ENCODE data around the gene PRSS48. TPM values are rescaled to one million over a fixed set of nuclear protein-coding genes. Genes with fewer than 3 reads are reported as not detected.

PRSS48 gene
- total and polyA plus RNA-seq, 10 of the 15 experiments (the other 5 are each of a cell fraction or from before 2014, with no cell fraction given): not detected

GRCh38 chr4:151325111-151325948, 48.4 kb downstream of the PRSS48 start, which contains the start of gene SH3D19 (continued):
- TF ChIP-seq, protein P1, sequence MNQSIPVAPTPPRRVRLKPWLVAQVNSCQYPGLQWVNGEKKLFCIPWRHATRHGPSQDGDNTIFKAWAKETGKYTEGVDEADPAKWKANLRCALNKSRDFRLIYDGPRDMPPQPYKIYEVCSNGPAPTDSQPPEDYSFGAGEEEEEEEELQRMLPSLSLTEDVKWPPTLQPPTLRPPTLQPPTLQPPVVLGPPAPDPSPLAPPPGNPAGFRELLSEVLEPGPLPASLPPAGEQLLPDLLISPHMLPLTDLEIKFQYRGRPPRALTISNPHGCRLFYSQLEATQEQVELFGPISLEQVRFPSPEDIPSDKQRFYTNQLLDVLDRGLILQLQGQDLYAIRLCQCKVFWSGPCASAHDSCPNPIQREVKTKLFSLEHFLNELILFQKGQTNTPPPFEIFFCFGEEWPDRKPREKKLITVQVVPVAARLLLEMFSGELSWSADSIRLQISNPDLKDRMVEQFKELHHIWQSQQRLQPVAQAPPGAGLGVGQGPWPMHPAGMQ (IDR thresholded peaks at IDR 0.05; ENCODE audit: borderline replicate concordance): no peak
- TF ChIP-seq WRNIP1 (IDR thresholded peaks at IDR 0.05; ENCODE audit: borderline replicate concordance, low read depth, low read length) (no peak), TBL1XR1 (IDR thresholded peaks at IDR 0.05; ENCODE audit: low read depth, low read length) (no peak), EZH2 (IDR thresholded peaks at IDR 0.05; ENCODE audit: borderline replicate concordance, control insufficient read depth, low read depth, low read length) (no peak), ZZZ3 (IDR thresholded peaks at IDR 0.05; ENCODE audit: control insufficient read depth, insufficient read length, low read depth) (no peak), YBX1 (IDR thresholded peaks at IDR 0.05) (no peak), PAX8 (IDR thresholded peaks at IDR 0.05) (no peak)
- TF ChIP-seq, protein P2, sequence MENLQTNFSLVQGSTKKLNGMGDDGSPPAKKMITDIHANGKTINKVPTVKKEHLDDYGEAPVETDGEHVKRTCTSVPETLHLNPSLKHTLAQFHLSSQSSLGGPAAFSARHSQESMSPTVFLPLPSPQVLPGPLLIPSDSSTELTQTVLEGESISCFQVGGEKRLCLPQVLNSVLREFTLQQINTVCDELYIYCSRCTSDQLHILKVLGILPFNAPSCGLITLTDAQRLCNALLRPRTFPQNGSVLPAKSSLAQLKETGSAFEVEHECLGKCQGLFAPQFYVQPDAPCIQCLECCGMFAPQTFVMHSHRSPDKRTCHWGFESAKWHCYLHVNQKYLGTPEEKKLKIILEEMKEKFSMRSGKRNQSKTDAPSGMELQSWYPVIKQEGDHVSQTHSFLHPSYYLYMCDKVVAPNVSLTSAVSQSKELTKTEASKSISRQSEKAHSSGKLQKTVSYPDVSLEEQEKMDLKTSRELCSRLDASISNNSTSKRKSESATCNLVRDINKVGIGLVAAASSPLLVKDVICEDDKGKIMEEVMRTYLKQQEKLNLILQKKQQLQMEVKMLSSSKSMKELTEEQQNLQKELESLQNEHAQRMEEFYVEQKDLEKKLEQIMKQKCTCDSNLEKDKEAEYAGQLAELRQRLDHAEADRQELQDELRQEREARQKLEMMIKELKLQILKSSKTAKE (IDR thresholded peaks at IDR 0.05; ENCODE audit: low read depth, poor library complexity, severe bottlenecking): no peak

DNA sequence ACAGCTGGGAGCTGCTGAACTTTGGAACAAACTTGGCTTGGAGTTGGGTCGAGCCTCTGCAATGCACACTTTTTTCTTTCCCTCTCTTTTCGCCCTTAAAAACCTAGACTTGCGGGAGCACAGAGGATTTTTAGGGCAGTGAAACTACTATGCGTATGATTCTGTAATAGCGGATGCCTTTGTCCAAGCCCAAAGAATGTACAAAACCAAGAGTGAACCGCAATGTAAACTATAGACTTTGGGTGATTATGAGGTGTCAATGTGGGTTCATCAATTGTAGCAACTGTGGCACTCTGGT, 48.9 kb downstream of the PRSS48 start:
- Histone ChIP-seq H3K27ac (ENCODE audit: control insufficient read depth, insufficient read depth) (no peak overlapping the region), H4K20me1 (ENCODE audit: control insufficient read depth, insufficient read depth) (no peaks in the 10 kb centered on the region), H3K36me3 (ENCODE audit: control insufficient read depth in 2 of 2, insufficient read depth in 2 of 2, low read length in 1 of 2) (no peaks in the 10 kb centered on the region), H3K4me2 (ENCODE audit: control insufficient read depth, insufficient read depth) (no peak overlapping the region), H3K27me3 (replicated peaks in 1 of 2; ENCODE audit: control insufficient read depth in 2 of 2, insufficient read depth in 2 of 2, low read length in 1 of 2) (peaks cover 10 to 13% of the 10 kb centered on the region in 2 experiments), H2AFZ (ENCODE audit: control insufficient read depth, low read depth, low read length) (no peak overlapping the region), H3K9ac (ENCODE audit: control insufficient read depth, insufficient read depth, low read length) (no peak overlapping the region), H3K4me1 (ENCODE audit: control insufficient read depth, insufficient read depth, low read length) (no peaks in the 10 kb centered on the region), H3K9me3 (replicated peaks; ENCODE audit: control insufficient read depth, insufficient read depth, low read length) (no peaks in the 10 kb centered on the region; the same call in 2 of the 3 replicates), H3K4me3 (no peak overlapping the region), H3K79me2 (ENCODE audit: control insufficient read depth, insufficient read depth, low read length) (no peaks in the 10 kb centered on the region)
- in situ Hi-C loops (cut with MboI) (no loop called here), intact Hi-C loops (cut with micrococcal nuclease; ENCODE audit: unreplicated experiment) (no loop called here)
- no peak for FAIRE-seq
- 74% methylated on average over 6 of the region's 6 CpGs for WGBS (ENCODE audit: insufficient coverage, insufficient replicate concordance, low lambda C conversion rate, missing lambda C conversion rate)
- ATAC-seq: no peak
- ChIA-PET CTCF (no interaction called here), POLR2A (no interaction called here), RAD21 (ENCODE audit: unreplicated experiment) (no interaction called here), SMC1A (ENCODE audit: uncharacterized antibody, unreplicated experiment) (no interaction called here)
- DNase-seq (ENCODE audit: low read depth, low spot score): no peak
- no TSS peak for BruUV-seq (replicated peaks)
- TF ChIP-seq SPI1 (IDR thresholded peaks at IDR 0.05; ENCODE audit: borderline replicate concordance, insufficient read depth, low read depth, low read length): no peak
- TF ChIP-seq RFX5 (IDR thresholded peaks at IDR 0.05; ENCODE audit: low read depth, low read length): no peak
- TF ChIP-seq ZBTB4 (CRISPR knock-in tag; IDR thresholded peaks at IDR 0.05): no peak
- TF ChIP-seq, protein P3, sequence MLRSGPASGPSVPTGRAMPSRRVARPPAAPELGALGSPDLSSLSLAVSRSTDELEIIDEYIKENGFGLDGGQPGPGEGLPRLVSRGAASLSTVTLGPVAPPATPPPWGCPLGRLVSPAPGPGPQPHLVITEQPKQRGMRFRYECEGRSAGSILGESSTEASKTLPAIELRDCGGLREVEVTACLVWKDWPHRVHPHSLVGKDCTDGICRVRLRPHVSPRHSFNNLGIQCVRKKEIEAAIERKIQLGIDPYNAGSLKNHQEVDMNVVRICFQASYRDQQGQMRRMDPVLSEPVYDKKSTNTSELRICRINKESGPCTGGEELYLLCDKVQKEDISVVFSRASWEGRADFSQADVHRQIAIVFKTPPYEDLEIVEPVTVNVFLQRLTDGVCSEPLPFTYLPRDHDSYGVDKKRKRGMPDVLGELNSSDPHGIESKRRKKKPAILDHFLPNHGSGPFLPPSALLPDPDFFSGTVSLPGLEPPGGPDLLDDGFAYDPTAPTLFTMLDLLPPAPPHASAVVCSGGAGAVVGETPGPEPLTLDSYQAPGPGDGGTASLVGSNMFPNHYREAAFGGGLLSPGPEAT (IDR thresholded peaks at IDR 0.05; ENCODE audit: low read depth): no peak
- no peak for TF ChIP-seq ATF3 (IDR thresholded peaks at IDR 0.05; ENCODE audit: borderline replicate concordance, extremely low read depth, low read depth, low read length)

Data from GM12878 (cell line).